Measurements from ENCODE around the gene FFAR1. TPM values are rescaled to one million over a fixed set of nuclear protein-coding genes. Genes with fewer than 3 reads are reported as not detected.

Gene FFAR1
- total and polyA plus RNA-seq, 2 experiments from 2014 or later, result not detected

- Histone ChIP-seq H3K79me2 (replicated peaks; ENCODE audit: insufficient read depth) (no peaks in the 10 kb centered on the region), H2AFZ (no peak overlapping the region), H4K20me1 (replicated peaks; ENCODE audit: insufficient read depth) (no peaks in the 10 kb centered on the region), H3K27me3 (ENCODE audit: insufficient read depth) (no peaks in the 10 kb centered on the region), H3K4me2 (no peak overlapping the region), H3K4me3 (no peak overlapping the region), H3K27ac (ENCODE audit: low read depth) (no peak overlapping the region), H3K36me3 (ENCODE audit: insufficient read depth) (no peaks in the 10 kb centered on the region), H3K4me1 (ENCODE audit: insufficient read depth) (no peaks in the 10 kb centered on the region), H3F3A (replicated peaks; ENCODE audit: low read depth) (no peaks in the 10 kb centered on the region), H3K9me2 (ENCODE audit: insufficient read depth) (no peaks in the 10 kb centered on the region)
- TF ChIP-seq CTCF (conservative IDR thresholded peaks at IDR 0.05; ENCODE audit: low read depth in 2 of 2) (no peak), STAT1 (IDR thresholded peaks at IDR 0.05; ENCODE audit: unreplicated experiment) (no peak)
- H3K4me3 Mint-ChIP-seq, result no peak overlapping the region
- H3K27ac Mint-ChIP-seq, result no peak overlapping the region
- ATAC-seq, result no peak
- H3K36me3 Mint-ChIP-seq (ENCODE audit: low read depth), result no peaks in the 10 kb centered on the region
- DNase-seq (ENCODE audit: low spot score), result no peak
- H3K27me3 Mint-ChIP-seq (ENCODE audit: insufficient read depth, low read depth, poor library complexity), result peaks cover 22% of the 10 kb centered on the region
- peaks cover 13% of the 10 kb centered on the region; the same call in 2 of the 3 replicates for H3K4me1 Mint-ChIP-seq
- H3K9me3 Mint-ChIP-seq, result no peaks in the 10 kb centered on the region
Measured at GRCh38 chr19:35347930-35348298, 212 bp downstream of the FFAR1 start.

GRCh38 chr19:35348911-35349611, 1.4 kb downstream of the FFAR1 start:
- no peaks in the 10 kb centered on the region for H3K9me3 Mint-ChIP-seq
- peaks cover 13% of the 10 kb centered on the region; the same call in 2 of the 3 replicates for H3K4me1 Mint-ChIP-seq
- no peaks in the 10 kb centered on the region for H4K20me1 ChIP-seq (replicated peaks; ENCODE audit: insufficient read depth)
- no peak overlapping the region for H3K27ac ChIP-seq (ENCODE audit: low read depth)
- no peaks in the 10 kb centered on the region for H3K4me1 ChIP-seq (ENCODE audit: insufficient read depth)
- H3K4me2 ChIP-seq, result no peak overlapping the region
- H3K79me2 ChIP-seq (replicated peaks; ENCODE audit: insufficient read depth), result no peaks in the 10 kb centered on the region
- no peaks in the 10 kb centered on the region for H3K36me3 ChIP-seq (ENCODE audit: insufficient read depth)
- H3K27me3 Mint-ChIP-seq (ENCODE audit: insufficient read depth, low read depth, poor library complexity), result peaks cover 23% of the 10 kb centered on the region
- ATAC-seq (peak; percentile 28), DNase-seq (ENCODE audit: low spot score) (peak; percentile 34)
- no peak overlapping the region for H3K27ac Mint-ChIP-seq
- H2AFZ ChIP-seq, result no peak overlapping the region
- no peaks in the 10 kb centered on the region for H3K9me2 ChIP-seq (ENCODE audit: insufficient read depth)
- no peak for TF ChIP-seq POLR2AphosphoS5 (IDR thresholded peaks at IDR 0.05; ENCODE audit: low read depth)
- no peak for TF ChIP-seq ZNF462 (CRISPR knock-in tag; IDR thresholded peaks at IDR 0.05)
- TF ChIP-seq REST (IDR thresholded peaks at IDR 0.05; ENCODE audit: unreplicated experiment), result no peak
- TF ChIP-seq ETS1 (IDR thresholded peaks at IDR 0.05), result no peak
- no peak for TF ChIP-seq ZNF331 (CRISPR knock-in tag; IDR thresholded peaks at IDR 0.05; ENCODE audit: low read depth)
- no peak for TF ChIP-seq EZH2 (IDR thresholded peaks at IDR 0.05; ENCODE audit: low read depth, unreplicated experiment)
- no peak overlapping the region for H3K4me3 ChIP-seq
- no peaks in the 10 kb centered on the region for H3K27me3 ChIP-seq (ENCODE audit: insufficient read depth)
- H3F3A ChIP-seq (replicated peaks; ENCODE audit: low read depth), result no peaks in the 10 kb centered on the region
- no peaks in the 10 kb centered on the region for H3K36me3 Mint-ChIP-seq (ENCODE audit: low read depth)
- no peak overlapping the region for H3K4me3 Mint-ChIP-seq
